CD4-positive, alpha-beta T cell treated with Interferon gamma for 1 hour (primary cell): ENCODE results near the gene TTC14.
A peak's percentile ranks its signal among the peaks of the same experiment; 100 is the strongest.
"Not testable (repeated sequence)": the region's sequence is repeated elsewhere in the genome, so short reads cannot be mapped to it uniquely, and the experiment has no call there.

ENCODE experiments used
- DNase-seq: peaks from one replicate; pipeline ENCODE4 v3.0.0-alpha.2; 2020

Gene TTC14

GRCh38 chr3:180601688-180602666 lies at the start of gene TTC14:
Gene TTC14, plus strand, starts transcription at chr3:180602163. Its CDS starts 99 bp downstream, at chr3:180602262.
- DNase-seq, result peak; percentile 95

- DNase-seq, result no peak
These were observed 38.6 kb upstream of the TTC14 start for GRCh38 chr3:180563406-180563805.

- DNase-seq, result no peak
These were observed 37.3 kb upstream of the TTC14 start for GRCh38 chr3:180564676-180565075.

GRCh38 chr3:180570238-180570637 lies 31.7 kb upstream of the TTC14 start:
- no peak for DNase-seq

- DNase-seq, result no peak
These were observed 29.9 kb upstream of the TTC14 start for GRCh38 chr3:180571831-180572598.

- no peak for DNase-seq
These were observed 26.4 kb upstream of the TTC14 start for GRCh38 chr3:180575571-180575970.

GRCh38 chr3:180580934-180581333 lies 21.0 kb upstream of the TTC14 start:
- DNase-seq, result no peak

GRCh38 chr3:180590396-180590795 lies 11.6 kb upstream of the TTC14 start:
- DNase-seq, result no peak

- DNase-seq, result not testable (repeated sequence)
These were observed 8.3 kb upstream of the TTC14 start for GRCh38 chr3:180593631-180594030.

- DNase-seq, result no peak
These were observed 7.1 kb upstream of the TTC14 start for GRCh38 chr3:180594631-180595558.

- no peak for DNase-seq
These were observed 6.4 kb upstream of the TTC14 start for GRCh38 chr3:180595559-180595935.

GRCh38 chr3:180600473-180600872 lies 1.5 kb upstream of the TTC14 start:
- no peak for DNase-seq

- DNase-seq, result no peak
These were observed 9.0 kb downstream of the TTC14 start for GRCh38 chr3:180611006-180611405.

- no peak for DNase-seq
These were observed 10.4 kb downstream of the TTC14 start for GRCh38 chr3:180612364-180612763.

- no peak for DNase-seq
These were observed 14.0 kb downstream of the TTC14 start for GRCh38 chr3:180615954-180616353.

- no peak for DNase-seq
These were observed 15.1 kb downstream of the TTC14 start for GRCh38 chr3:180617049-180617448.

GRCh38 chr3:180618563-180618962 lies 16.6 kb downstream of the TTC14 start:
- not testable (repeated sequence) for DNase-seq

- DNase-seq, result no peak
These were observed 17.8 kb downstream of the TTC14 start for GRCh38 chr3:180619723-180620122.

- no peak for DNase-seq
These were observed 22.8 kb downstream of the TTC14 start for GRCh38 chr3:180624714-180625113.

GRCh38 chr3:180626844-180627243 lies 24.9 kb downstream of the TTC14 start:
- DNase-seq, result no peak

GRCh38 chr3:180630371-180630770 lies 28.4 kb downstream of the TTC14 start:
- no peak for DNase-seq

GRCh38 chr3:180631317-180631716 lies 29.4 kb downstream of the TTC14 start:
- DNase-seq, result no peak

GRCh38 chr3:180633722-180634121 lies 31.8 kb downstream of the TTC14 start:
- no peak for DNase-seq
